Activated B cell treated with CpG ODN at 0.5 μM for 24 hours (primary cell): ENCODE measurements around the gene ERVV-1. TPM values are rescaled to one million over a fixed set of nuclear protein-coding genes. Genes with fewer than 3 reads are reported as not detected.

ENCODE experiments used
- ATAC-seq: fragments of 200-7000 bp; cut with Tn5 transposase; one replicate; pipeline ENCODE4 v1.10.0; 2021; ENCODE audit warnings: low read depth, mild to moderate bottlenecking, moderate library complexity
- CTCF ChIA-PET: fragments of 350-600 bp; sonication (Branson Sonifier 250); formaldehyde crosslinking; loops from one replicate; lab custom pipeline; 2021; ENCODE audit warnings: antibody characterized with exemption; lab: Charles Lee
- POLR2A ChIA-PET: fragments of 350-600 bp; sonication (Branson Sonifier 250); formaldehyde crosslinking; loops from one replicate; lab custom pipeline; 2021; ENCODE audit warnings: antibody characterized with exemption; lab: Charles Lee
- DNase-seq: peaks from one replicate; pipeline ENCODE4 v3.0.0; 2022
- H3K27ac Mint-ChIP-seq: one replicate; pipeline ENCODE4 v1.8.0; 2020; ENCODE audit warnings: mixed read lengths
- H3K27me3 Mint-ChIP-seq: one replicate; pipeline ENCODE4 v1.8.0; 2021; ENCODE audit warnings: mixed read lengths
- H3K36me3 Mint-ChIP-seq: one replicate; pipeline ENCODE4 v1.8.0; 2021; ENCODE audit warnings: low read depth, mixed read lengths
- H3K4me1 Mint-ChIP-seq: one replicate; pipeline ENCODE4 v1.8.0; 2021; ENCODE audit warnings: mixed read lengths
- H3K4me3 Mint-ChIP-seq: one replicate; pipeline ENCODE4 v1.8.0; 2020; ENCODE audit warnings: mild to moderate bottlenecking, mixed read lengths
- H3K9me3 Mint-ChIP-seq: one replicate; pipeline ENCODE4 v1.8.0; 2020; ENCODE audit warnings: mixed read lengths
- CTCF ChIP-seq: fragments of 200-600 bp; IDR thresholded peaks from one replicate; pipeline ENCODE4 v1.8.0; 2022; ENCODE audit warnings: antibody characterized with exemption, mild to moderate bottlenecking
- intact Hi-C: fragments of 100-400 bp; cut with micrococcal nuclease; formaldehyde crosslinking; loops from one replicate; pipeline ENCODE4 v1.15.1; 2024
- total RNA-seq: library from RNA; stranded (reverse); gene quantifications from 2 replicates; pipeline ENCODE4 v1.2.3, GENCODE V29; 2022

Gene ERVV-1
- total RNA-seq, 1 donor from 2014 or later, result 0.11 TPM

- no peak for TF ChIP-seq CTCF
- Mint-ChIP-seq H3K27ac (no peak overlapping the region), H3K4me1 (peaks cover 11% of the 10 kb centered on the region), H3K36me3 (no peaks in the 10 kb centered on the region), H3K4me3 (peak overlapping the region; percentile 84), H3K27me3 (peaks cover 5% of the 10 kb centered on the region), H3K9me3 (peaks cover 14% of the 10 kb centered on the region)
- peak; percentile 97 for ATAC-seq
- CTCF ChIA-PET, result interaction anchor here (0.8 to 1.7 kb wide), 3 partner anchors 30 to 202 kb away, joined by 3 to 4 read pairs (median 4); no protein-coding TSS in a partner anchor
- POLR2A ChIA-PET, result interaction anchor here (0.7 to 1.2 kb wide), 4 partner anchors 31 to 1390 kb away, joined by 3 to 7 read pairs (median 4); partner anchors contain the start of gene ZNF816
- intact Hi-C loops, result loop anchor here (1.0 to 5.0 kb wide), 3 partner anchors 109 to 372 kb away; partner anchors contain the start of genes ZNF160, ZNF347 and ZNF525
- peak; percentile 70 for DNase-seq
These were observed 20.2 kb upstream of the ERVV-1 start for GRCh38 chr19:52993342-52994178.

GRCh38 chr19:52995711-52996110, 18.0 kb upstream of the ERVV-1 start:
- peaks cover 11% of the 10 kb centered on the region for H3K4me1 Mint-ChIP-seq
- H3K36me3 Mint-ChIP-seq, result no peaks in the 10 kb centered on the region
- intact Hi-C loops, result no loop called here
- ATAC-seq (no peak), DNase-seq (no peak)
- H3K4me3 Mint-ChIP-seq, result no peak overlapping the region
- no peak overlapping the region for H3K27ac Mint-ChIP-seq
- ChIA-PET CTCF (no interaction called here), POLR2A (no interaction called here)
- peaks cover 7% of the 10 kb centered on the region for H3K27me3 Mint-ChIP-seq
- TF ChIP-seq CTCF, result no peak
- H3K9me3 Mint-ChIP-seq, result peaks cover 11% of the 10 kb centered on the region

GRCh38 chr19:52997975-52998374, 15.7 kb upstream of the ERVV-1 start:
- Mint-ChIP-seq H3K27me3 (peaks cover 2% of the 10 kb centered on the region), H3K9me3 (peaks cover 6% of the 10 kb centered on the region), H3K27ac (no peak overlapping the region), H3K36me3 (no peaks in the 10 kb centered on the region), H3K4me3 (no peak overlapping the region), H3K4me1 (peaks cover 7% of the 10 kb centered on the region)
- intact Hi-C loops, result no loop called here
- POLR2A ChIA-PET, result no interaction called here
- ATAC-seq, result no peak
- no peak for DNase-seq
- TF ChIP-seq CTCF, result no peak
- CTCF ChIA-PET, result no interaction called here

- H3K4me3 Mint-ChIP-seq, result no peak overlapping the region
- no peaks in the 10 kb centered on the region for H3K4me1 Mint-ChIP-seq
- no peak for DNase-seq
- H3K27me3 Mint-ChIP-seq, result peaks cover 2% of the 10 kb centered on the region
- no peak for ATAC-seq
- POLR2A ChIA-PET, result no interaction called here
- peaks cover 7% of the 10 kb centered on the region for H3K9me3 Mint-ChIP-seq
- CTCF ChIA-PET, result no interaction called here
- intact Hi-C loops, result no loop called here
- H3K27ac Mint-ChIP-seq, result no peak overlapping the region
- TF ChIP-seq CTCF, result no peak
- H3K36me3 Mint-ChIP-seq, result no peaks in the 10 kb centered on the region
These were observed 11.2 kb upstream of the ERVV-1 start for GRCh38 chr19:53002479-53002878.

- ATAC-seq, result no peak
- intact Hi-C loops, result no loop called here
- ChIA-PET CTCF (no interaction called here), POLR2A (no interaction called here)
- Mint-ChIP-seq H3K4me3 (no peak overlapping the region), H3K27ac (no peak overlapping the region), H3K36me3 (no peaks in the 10 kb centered on the region), H3K4me1 (no peaks in the 10 kb centered on the region), H3K9me3 (peaks cover 4% of the 10 kb centered on the region), H3K27me3 (no peaks in the 10 kb centered on the region)
- no peak for TF ChIP-seq CTCF
- DNase-seq, result no peak
These were observed 9.5 kb upstream of the ERVV-1 start for GRCh38 chr19:53004242-53004641.
